Ammon's horn (tissue), 1 donor: ENCODE results near the gene FKBP10.
A peak's percentile ranks its signal among the peaks of the same experiment; 100 is the strongest.
"Not testable (repeated sequence)": the region's sequence is repeated elsewhere in the genome, so short reads cannot be mapped to it uniquely, and the experiment has no call there.

Experiments
- DNase-seq: peaks from one replicate; pipeline ENCODE4 v3.0.0-alpha.2; 2016; ENCODE audit warnings: low spot score

FKBP10 gene, protein sequence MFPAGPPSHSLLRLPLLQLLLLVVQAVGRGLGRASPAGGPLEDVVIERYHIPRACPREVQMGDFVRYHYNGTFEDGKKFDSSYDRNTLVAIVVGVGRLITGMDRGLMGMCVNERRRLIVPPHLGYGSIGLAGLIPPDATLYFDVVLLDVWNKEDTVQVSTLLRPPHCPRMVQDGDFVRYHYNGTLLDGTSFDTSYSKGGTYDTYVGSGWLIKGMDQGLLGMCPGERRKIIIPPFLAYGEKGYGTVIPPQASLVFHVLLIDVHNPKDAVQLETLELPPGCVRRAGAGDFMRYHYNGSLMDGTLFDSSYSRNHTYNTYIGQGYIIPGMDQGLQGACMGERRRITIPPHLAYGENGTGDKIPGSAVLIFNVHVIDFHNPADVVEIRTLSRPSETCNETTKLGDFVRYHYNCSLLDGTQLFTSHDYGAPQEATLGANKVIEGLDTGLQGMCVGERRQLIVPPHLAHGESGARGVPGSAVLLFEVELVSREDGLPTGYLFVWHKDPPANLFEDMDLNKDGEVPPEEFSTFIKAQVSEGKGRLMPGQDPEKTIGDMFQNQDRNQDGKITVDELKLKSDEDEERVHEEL

DNA sequence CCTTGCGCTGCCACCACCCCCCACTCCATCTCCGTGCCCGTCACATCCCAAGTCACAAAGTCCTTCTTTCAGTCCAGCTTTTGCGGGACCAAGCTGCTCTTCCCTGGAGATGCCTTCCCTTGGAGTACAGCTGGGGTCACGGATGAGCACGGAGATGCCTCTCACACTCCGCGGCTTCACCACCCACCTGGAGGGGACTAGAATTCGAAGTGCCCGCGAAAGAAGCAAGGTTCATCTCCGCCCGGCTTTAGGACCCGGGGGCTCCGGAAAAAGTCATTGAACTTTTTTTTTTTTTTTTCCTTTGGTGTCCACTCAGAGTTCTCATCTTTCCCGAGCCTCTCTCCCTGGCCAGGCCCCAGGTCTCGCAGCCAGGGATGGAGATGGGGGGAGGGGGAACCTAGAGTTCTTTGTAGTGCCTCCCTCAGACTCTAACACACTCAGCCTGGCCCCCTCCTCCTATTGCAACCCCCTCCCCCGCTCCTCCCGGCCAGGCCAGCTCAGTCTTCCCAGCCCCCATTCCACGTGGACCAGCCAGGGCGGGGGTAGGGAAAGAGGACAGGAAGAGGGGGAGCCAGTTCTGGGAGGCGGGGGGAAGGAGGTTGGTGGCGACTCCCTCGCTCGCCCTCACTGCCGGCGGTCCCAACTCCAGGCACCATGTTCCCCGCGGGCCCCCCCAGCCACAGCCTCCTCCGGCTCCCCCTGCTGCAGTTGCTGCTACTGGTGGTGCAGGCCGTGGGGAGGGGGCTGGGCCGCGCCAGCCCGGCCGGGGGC, at the start of gene FKBP10:
FKBP10 (plus strand) TSS at position 624 of the 771 bp plus-strand sequence; CDS start at position 655, 31 bp downstream.
- DNase-seq = peak; percentile 46

DNA sequence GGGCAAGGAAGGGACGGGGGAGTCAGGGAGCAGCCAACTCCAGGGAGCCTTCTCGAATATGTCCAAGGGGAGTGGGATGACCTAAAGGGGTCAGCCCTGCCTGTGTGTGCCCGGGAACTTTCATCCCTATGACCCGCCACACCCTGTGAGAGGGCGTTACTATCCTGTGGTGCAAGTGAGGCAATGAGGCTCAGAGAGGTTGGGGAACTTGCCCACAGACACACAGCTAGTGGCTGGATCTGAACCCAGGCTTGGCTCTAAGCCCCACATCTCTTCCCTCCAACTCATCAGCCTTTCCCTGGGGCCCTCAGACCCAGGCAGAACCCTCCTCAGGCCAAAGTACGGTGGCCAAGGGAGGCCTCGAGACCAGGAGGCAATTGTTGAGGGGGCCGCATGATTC, 49.5 kb upstream of the FKBP10 start:
- DNase-seq = no peak

GRCh38 chr17:41766135-41766534, 46.7 kb upstream of the FKBP10 start:
- DNase-seq = no peak

DNA sequence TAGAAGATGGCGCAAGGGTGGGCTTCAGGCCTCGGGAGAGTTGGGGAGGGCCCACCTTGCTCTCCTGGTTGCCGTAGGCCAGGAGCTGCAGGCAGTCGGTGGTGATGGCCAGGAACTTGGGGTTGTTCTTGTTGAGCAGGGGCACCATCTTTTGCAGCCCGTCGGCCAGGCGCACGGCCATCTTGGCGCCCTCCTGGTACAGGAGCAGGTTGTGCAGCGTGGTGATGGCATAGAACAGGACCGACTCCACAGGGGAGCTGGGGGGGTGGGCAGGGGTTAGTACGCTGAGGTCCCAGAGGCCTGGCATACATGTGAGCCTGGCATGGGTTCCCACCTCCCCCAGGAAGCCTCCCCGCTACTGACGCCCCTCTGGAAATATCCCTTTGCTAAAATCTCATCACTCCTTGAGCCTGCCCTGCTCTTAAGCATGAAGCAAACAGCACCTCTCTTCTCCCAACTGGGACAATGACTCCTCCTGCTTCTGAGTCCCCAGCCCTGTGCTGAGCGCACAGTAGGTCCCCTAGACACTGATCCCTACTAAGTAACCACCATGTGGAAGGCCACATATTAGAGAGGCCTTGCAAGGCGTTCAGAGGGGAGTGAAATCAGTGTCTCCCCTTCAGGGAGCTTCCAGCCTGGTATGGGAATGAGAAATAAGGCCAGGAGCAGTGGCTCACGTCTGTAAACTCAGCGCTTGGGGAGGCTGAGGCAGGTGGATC, 45.3 kb upstream of the FKBP10 start:
- no peak for DNase-seq

GRCh38 chr17:41768682-41769288, 44.0 kb upstream of the FKBP10 start:
- no peak for DNase-seq

- no peak for DNase-seq
Measured at GRCh38 chr17:41769346-41769862, 43.4 kb upstream of the FKBP10 start.

- DNase-seq = no peak
Measured at GRCh38 chr17:41769985-41770384, 42.8 kb upstream of the FKBP10 start.

- no peak for DNase-seq
Measured at GRCh38 chr17:41771389-41772206, 41.2 kb upstream of the FKBP10 start.

GRCh38 chr17:41772218-41772585, 40.6 kb upstream of the FKBP10 start:
- no peak for DNase-seq

DNA sequence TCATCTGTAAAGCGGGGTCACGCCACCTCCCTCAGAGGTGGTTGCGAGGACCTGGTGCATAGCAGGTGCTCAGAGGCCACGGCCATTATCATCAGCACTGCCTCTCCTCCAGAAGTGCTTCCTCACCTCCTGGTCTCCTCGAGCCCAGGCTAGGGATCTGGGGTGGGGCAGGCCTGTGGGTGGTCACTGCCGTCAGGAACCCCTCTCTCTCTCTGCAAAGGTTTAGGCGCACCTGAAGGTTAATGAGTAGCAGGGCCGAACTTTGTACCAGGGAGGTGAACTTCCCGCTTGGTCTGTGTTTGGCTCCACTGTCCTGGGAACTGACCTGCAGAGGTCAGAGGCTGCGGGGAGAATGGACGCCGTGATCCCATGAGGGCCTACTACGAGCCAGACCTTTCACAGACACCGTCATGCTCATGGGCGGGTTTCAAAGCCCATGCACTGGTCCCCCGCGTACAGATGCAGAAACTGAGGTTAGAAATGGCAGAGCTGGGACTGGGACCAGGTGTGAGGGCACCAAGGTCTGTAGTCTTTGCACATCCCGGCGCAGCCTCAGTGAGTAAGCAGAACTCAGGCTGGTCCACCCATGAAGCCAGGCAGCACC, 40.1 kb upstream of the FKBP10 start:
- DNase-seq = no peak

DNA sequence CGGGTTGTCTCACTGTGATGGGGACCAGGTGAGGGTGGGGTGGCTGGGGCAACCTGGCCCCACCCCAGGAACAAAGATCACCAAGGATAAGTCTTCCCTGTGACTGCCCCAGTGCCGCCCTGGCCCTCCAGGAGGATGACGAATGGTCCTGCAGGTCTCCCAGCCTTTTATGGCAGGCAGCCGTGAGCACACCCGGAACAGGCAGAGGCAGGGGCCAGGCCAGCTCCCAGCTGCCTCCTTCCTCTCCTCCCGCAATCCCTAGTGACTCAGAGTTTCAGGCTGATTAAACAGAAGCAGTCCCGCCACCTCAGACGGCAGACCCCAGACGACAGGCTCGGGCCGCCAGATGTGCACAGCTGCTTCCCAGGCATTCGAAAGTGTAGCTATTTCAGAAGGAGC, 39.6 kb upstream of the FKBP10 start:
- DNase-seq = no peak

- DNase-seq = no peak
Measured at GRCh38 chr17:41773731-41774193, 39.0 kb upstream of the FKBP10 start.

DNA sequence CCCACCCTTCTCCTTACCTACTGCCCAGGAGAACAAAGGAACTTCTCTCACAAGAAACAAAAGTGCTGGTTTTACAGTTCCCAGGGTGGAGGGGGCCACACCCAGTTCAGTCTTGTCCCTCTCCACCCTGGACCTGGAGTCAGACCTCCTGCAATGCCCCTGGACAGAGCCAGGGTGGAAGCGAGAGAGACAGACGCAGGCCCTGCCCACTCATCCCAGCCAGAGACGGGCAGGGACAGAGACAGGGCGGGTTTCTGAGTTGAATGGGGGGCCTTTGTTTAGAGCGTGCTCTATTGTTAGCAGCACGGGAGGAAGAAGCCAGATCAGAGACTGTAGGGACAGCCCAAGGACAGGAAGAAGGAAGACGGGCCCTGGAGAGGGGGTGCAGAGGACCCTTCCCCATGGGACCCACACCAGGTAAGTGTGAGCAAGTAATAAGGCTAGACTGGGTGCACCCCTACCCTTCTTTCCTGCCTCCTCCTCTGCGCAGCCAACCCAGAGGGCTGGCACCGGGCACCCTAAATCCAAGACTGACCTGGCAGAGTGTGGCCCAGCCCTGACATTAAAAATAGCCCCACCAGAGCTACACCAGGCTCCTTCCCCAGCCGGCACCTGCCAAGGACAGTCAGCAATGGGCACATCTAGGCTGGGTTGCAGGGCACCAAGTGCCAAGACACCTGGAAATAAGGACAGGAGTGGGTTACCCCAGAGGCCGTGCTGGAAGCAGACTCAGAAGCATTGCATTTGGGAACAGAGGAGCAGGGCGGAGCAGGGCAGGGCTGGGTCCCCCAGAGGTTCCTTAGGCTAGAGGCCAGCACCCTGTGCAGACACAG, 37.2 kb upstream of the FKBP10 start:
- DNase-seq = peak; percentile 82

DNA sequence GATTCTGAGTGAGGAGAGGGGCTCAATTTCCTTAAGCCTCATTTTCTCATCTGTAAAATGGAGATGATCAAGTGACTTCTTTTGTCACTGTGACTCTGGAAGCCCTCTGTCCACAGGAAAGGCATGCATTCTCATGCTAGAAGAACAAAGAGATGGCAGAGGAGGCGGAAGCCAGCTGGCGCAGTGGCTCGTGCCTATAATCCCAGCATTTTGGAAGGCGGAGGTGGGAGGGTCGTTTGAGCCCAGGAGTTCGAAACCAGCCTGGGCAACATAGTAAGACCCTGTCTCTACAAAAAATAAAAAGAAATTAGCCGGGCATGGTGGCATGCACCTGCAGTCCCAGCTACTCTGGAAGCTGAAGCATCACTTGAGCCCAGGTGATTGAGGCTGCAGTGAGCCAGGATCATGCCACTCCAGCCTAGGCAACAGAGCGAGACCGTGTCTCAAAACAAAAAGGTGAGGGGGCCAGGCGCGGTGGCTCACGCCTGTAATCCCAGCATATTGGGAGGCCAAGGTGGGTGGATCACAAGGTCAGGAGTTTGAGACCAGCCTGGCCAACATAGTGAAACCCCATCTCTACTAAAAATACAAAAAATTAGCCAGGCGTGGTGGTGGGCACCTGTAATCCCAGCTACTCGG, 36.4 kb upstream of the FKBP10 start:
- not testable (repeated sequence) for DNase-seq

DNA sequence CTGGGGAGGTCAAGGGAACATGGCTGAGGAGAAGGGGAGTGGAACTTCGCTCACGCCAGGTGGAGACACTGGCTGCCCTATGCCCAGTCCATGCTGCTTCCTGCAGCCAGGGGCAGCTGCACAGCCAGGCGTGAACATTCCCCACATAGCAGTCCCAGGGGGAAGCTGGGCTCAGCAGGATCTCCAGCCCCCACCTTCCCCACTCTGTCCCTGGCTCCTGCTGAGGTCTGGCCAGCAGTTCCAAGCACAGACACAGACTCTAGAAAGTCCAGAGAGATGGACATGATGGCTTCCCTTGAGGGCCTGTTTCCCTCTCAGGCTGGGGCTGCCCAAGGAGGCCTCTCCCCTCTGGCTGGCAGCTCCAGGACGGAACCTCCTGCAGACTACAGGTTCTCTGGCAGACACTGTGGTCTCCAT, 35.6 kb upstream of the FKBP10 start:
- no peak for DNase-seq

- DNase-seq = peak; percentile 53
Measured at GRCh38 chr17:41777574-41778188, 35.1 kb upstream of the FKBP10 start.

- DNase-seq = no peak
Measured at GRCh38 chr17:41779954-41780353, 32.9 kb upstream of the FKBP10 start.

GRCh38 chr17:41781404-41782110, 31.2 kb upstream of the FKBP10 start:
- no peak for DNase-seq
